Memory B cell (primary cell): ENCODE measurements around the gene ARPIN.
"Not testable (repeated sequence)": the region's sequence is repeated elsewhere in the genome, so short reads cannot be mapped to it uniquely, and the experiment has no call there.

Source experiments
- ATAC-seq: fragments of 150-1000 bp; cut with Tn5 transposase; 2 replicates; pipeline ENCODE4 v1.10.0; 2021; ENCODE audit warnings: low read depth, mild to moderate bottlenecking, moderate library complexity
- DNase-seq, 2 donors: peaks; one replicate each; pipeline ENCODE4 v3.0.0; 2022; ENCODE audit warnings: low spot score in 2 of 2
- H3K27ac Mint-ChIP-seq: one replicate; pipeline ENCODE4 v1.8.0; 2022; ENCODE audit warnings: mild to moderate bottlenecking, moderate library complexity, mixed read lengths
- H3K27me3 Mint-ChIP-seq: one replicate; pipeline ENCODE4 v1.8.0; 2022; ENCODE audit warnings: mixed read lengths
- H3K36me3 Mint-ChIP-seq: one replicate; pipeline ENCODE4 v1.8.0; 2022; ENCODE audit warnings: mild to moderate bottlenecking, mixed read lengths
- H3K4me1 Mint-ChIP-seq: one replicate; pipeline ENCODE4 v1.8.0; 2022; ENCODE audit warnings: mixed read lengths
- H3K4me3 Mint-ChIP-seq: one replicate; pipeline ENCODE4 v1.8.0; 2022; ENCODE audit warnings: mild to moderate bottlenecking, moderate library complexity, mixed read lengths
- H3K9me3 Mint-ChIP-seq: one replicate; pipeline ENCODE4 v1.8.0; 2022; ENCODE audit warnings: mixed read lengths

Gene ARPIN

DNA sequence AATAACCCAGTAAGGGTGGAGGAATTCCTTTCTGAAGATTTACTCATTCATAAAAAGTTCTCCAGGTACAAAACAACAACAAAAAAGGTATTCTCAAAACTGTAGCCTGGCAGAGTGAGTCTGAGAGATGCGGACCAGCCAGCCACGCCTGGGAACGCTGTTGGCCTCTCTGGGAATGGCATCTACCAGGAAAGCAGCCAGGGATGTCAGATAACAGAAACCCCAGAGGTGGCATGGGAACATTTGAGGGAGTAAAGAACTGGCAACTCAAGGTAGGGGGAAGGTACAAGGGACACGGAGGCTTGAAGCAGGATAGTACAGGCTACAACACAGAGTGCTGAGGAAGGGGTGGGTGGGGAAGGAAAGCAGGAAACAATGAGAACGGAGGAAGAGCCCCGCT is 11.9 kb downstream of the ARPIN start:
- Mint-ChIP-seq H3K36me3 (no peaks in the 10 kb centered on the region), H3K4me1 (peaks cover 8% of the 10 kb centered on the region), H3K4me3 (no peak overlapping the region), H3K9me3 (no peaks in the 10 kb centered on the region), H3K27ac (no peak overlapping the region), H3K27me3 (peaks cover under 1% of the 10 kb centered on the region)
- ATAC-seq (no peak), DNase-seq (no peak)

DNA sequence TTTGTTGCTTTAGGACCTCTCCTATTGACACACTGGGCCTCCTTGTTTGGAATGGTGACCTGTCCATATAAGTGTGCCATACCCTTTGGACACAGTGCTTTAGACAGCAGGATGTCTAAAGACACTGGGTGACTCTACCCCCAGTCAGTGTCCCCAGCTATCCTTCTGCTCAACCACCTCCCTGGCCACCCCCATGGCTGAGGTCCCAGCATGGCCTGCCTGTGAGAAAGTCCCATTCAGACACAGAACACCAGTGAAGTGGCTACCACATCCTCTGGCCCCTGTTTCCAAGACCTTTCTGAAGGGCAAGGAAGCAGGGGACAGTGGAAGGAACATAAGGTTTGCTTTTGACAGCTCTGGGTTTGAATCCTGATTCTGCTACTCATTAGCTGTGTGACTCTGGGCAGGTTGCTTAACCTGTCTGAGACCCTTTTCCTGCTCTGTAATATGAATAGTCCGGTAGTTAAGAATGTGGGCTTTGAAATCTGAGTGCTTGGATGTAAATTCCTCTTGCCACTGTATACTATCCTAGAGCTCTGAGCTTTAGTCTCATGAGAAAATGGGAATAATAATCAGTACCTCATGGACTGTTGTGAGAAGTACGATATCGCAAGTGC is 12.7 kb downstream of the ARPIN start:
- peaks cover 8% of the 10 kb centered on the region for H3K4me1 Mint-ChIP-seq
- H3K27me3 Mint-ChIP-seq, result no peaks in the 10 kb centered on the region
- no peak overlapping the region for H3K27ac Mint-ChIP-seq
- no peaks in the 10 kb centered on the region for H3K9me3 Mint-ChIP-seq
- DNase-seq (no peak), ATAC-seq (no peak)
- H3K4me3 Mint-ChIP-seq, result no peak overlapping the region
- no peaks in the 10 kb centered on the region for H3K36me3 Mint-ChIP-seq

DNA sequence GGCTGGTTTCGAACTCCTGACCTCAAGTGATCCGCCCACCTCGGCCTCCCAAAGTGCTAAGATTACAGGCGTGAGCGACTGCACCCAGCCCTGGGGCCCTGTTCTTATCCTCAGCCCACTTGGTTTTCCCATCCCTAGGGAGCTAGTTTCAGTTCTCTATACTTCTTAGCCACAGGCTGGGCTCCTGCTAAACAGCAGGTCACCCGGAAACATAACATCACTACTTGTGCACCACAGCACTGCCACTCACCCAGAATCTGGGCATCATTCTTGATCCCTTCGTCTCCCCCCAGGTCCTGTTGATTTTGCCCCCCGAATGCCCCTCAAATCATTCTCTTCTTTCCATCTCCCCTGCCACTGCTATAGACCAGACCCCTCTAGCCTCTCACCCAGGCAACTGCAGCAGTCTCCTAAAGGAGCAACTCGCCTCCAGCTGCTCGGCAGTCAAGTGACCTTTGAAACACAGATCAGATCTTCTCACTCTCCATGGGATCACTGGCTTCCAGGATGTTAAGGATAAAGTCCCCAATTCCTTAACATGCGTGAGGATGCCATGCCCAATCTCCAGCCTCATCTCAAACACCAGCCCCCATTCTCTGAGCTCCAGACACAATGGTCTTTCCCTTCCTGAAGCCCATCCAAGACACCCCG is 13.3 kb downstream of the ARPIN start:
- no peak overlapping the region for H3K4me3 Mint-ChIP-seq
- no peak for DNase-seq
- H3K27ac Mint-ChIP-seq, result no peak overlapping the region
- no peaks in the 10 kb centered on the region for H3K9me3 Mint-ChIP-seq
- no peaks in the 10 kb centered on the region for H3K27me3 Mint-ChIP-seq
- H3K4me1 Mint-ChIP-seq, result peaks cover 9% of the 10 kb centered on the region
- ATAC-seq, result peak; percentile 18
- no peaks in the 10 kb centered on the region for H3K36me3 Mint-ChIP-seq

DNA sequence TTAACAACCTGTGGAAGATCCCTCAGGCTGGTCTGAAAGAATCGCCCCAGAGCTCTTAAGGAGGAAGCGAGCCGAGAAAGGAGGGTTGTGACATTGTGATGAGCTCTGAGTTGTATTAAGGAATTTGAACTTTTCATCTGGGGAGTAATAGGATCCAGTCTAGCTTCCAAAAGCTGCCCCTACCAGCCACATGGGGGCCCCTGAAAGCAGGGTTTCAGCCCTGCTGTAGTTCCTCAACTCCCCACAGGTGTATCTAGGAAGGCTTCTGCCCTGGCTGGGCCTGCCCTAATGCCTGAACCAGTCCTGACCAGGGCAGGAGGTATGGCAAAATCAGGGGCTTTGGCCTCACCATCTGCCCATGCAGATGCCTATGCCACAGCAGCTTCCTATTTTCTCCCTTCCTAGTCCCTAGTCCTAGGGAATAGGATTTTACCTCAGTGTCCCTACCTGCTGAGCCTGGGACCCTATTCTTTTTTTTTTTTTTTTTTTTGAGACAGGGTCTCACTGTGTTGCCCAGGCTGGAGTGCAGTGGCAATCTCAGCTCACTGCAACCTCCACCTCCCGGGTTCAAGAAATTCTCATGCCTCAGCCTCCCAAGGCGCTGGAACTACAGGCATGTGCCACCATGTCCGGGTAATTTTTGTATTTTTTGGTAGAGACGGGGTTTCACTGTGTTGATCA is 14.0 kb downstream of the ARPIN start:
- Mint-ChIP-seq H3K27me3 (no peaks in the 10 kb centered on the region), H3K4me3 (no peak overlapping the region), H3K27ac (no peak overlapping the region), H3K36me3 (no peaks in the 10 kb centered on the region), H3K9me3 (no peaks in the 10 kb centered on the region), H3K4me1 (peaks cover 10% of the 10 kb centered on the region)
- peak; percentile 72 for ATAC-seq
- DNase-seq, result peak; percentile 26 to 52

DNA sequence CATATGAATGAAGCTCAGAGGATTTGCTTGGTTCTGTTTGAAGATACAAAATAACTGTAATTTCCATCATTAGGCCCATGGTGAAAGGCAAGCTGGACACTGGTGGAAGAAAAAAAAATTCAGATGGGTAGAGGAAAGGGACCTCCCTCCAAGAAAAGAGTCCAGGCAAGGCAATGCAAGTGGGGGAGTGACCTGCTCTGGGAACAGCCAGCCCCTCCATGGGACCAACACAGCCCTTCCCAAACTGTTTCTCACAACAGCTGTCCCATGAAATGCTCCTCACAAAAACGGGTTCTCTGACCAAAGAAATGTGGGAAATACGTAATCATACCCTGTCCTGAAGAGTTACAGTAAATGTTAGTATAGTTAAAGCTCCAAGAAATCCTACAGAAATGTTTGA is 14.6 kb downstream of the ARPIN start:
- Mint-ChIP-seq H3K36me3 (no peaks in the 10 kb centered on the region), H3K4me3 (no peak overlapping the region), H3K27me3 (no peaks in the 10 kb centered on the region), H3K9me3 (no peaks in the 10 kb centered on the region), H3K4me1 (peaks cover 10% of the 10 kb centered on the region), H3K27ac (no peak overlapping the region)
- DNase-seq (no peak), ATAC-seq (no peak)

DNA sequence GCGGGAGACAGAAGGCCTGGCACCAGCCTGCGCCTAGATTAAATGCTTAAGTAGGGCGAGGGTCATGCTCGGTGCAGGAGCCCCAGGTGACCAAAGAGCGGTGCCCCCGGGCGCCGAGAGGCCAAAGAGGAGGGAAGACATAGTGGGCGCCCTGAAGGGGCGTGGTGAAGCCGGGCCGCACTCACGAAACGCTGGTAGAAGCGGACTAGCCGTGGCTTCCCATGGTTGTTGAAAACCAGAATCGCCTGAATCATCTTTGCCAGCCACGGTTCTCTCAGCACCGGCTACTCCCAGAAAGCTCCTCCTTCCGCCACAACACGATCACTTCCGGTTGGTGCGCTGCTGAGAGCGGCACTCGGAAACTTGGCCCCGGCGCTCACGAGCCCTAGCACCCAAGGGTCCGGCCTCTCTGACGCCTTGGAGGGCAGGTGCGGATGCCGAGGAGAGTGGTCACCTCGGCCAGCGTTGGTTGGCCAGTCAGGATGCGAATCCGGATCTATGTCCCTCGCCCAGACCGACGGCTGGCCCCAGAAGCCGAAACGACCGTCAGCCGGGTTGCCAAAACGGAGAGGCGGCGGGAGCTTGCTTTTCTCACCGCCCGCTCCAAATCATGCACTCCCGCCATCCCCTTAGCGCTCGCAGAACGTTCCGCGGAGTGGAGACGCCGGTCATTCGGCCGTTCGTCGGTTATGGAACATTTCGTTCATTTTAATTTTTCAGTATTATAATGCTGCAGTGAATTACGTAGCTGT is 18.9 kb downstream of the ARPIN start, which contains the start of gene AP3S2:
TSS of gene AP3S2 (minus strand) at position 299 of the 752 bp plus-strand sequence. CDS start at position 254, 45 bp downstream.
- Mint-ChIP-seq H3K36me3 (no peaks in the 10 kb centered on the region), H3K27me3 (no peaks in the 10 kb centered on the region), H3K4me3 (peak within 1 kb of the TSS; percentile 95), H3K4me1 (peaks cover 16% of the 10 kb centered on the region), H3K9me3 (no peaks in the 10 kb centered on the region), H3K27ac (peak within 1 kb of the TSS; percentile 85)
- DNase-seq, result peak; percentile 82 to 89
- ATAC-seq, result peak; percentile 89

DNA sequence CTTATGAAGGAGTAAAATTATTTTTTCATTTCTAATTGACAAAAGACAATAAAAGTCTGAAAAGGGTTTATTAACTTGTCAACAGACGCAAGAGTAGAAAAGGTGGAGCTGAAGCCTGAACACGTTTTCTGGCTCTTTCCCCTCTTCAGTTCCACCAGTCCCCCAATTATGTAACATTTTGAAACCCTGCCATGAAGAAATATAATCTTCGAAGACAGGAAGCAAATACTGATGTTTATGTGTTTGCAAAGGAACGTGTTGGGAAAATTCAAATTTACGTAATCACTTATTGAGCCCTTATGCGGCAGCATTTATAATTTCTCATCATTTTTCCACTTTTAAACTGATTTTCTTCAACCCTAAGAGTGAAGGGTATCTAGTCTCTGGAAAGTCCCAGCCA is 19.7 kb downstream of the ARPIN start:
- H3K9me3 Mint-ChIP-seq, result no peaks in the 10 kb centered on the region
- H3K36me3 Mint-ChIP-seq, result peaks cover 3% of the 10 kb centered on the region
- ATAC-seq (no peak), DNase-seq (no peak)
- peak overlapping the region; percentile 85 for H3K27ac Mint-ChIP-seq
- H3K27me3 Mint-ChIP-seq, result no peaks in the 10 kb centered on the region
- peak overlapping the region; percentile 95 for H3K4me3 Mint-ChIP-seq
- H3K4me1 Mint-ChIP-seq, result peaks cover 14% of the 10 kb centered on the region

GRCh38 chr15:89888214-89888804 is 24.4 kb downstream of the ARPIN start:
- Mint-ChIP-seq H3K4me3 (no peak overlapping the region), H3K9me3 (no peaks in the 10 kb centered on the region), H3K4me1 (peaks cover 11% of the 10 kb centered on the region), H3K36me3 (peaks cover 10% of the 10 kb centered on the region), H3K27me3 (no peaks in the 10 kb centered on the region), H3K27ac (no peak overlapping the region)
- DNase-seq (no peak), ATAC-seq (no peak)

- Mint-ChIP-seq H3K36me3 (peaks cover 15% of the 10 kb centered on the region), H3K4me3 (no peak overlapping the region), H3K27ac (no peak overlapping the region), H3K9me3 (no peaks in the 10 kb centered on the region), H3K4me1 (no peaks in the 10 kb centered on the region), H3K27me3 (no peaks in the 10 kb centered on the region)
- DNase-seq, result no peak
- no peak for ATAC-seq
Measured at GRCh38 chr15:89885611-89886010, 27.1 kb downstream of the ARPIN start.

- H3K27ac Mint-ChIP-seq, ATAC-seq, H3K4me3 Mint-ChIP-seq, H3K27me3 Mint-ChIP-seq, H3K9me3 Mint-ChIP-seq, DNase-seq, H3K4me1 Mint-ChIP-seq: not testable (repeated sequence)
- H3K36me3 Mint-ChIP-seq, result peaks cover 15% of the 10 kb centered on the region
Measured at GRCh38 chr15:89885179-89885578, 27.6 kb downstream of the ARPIN start.

DNA sequence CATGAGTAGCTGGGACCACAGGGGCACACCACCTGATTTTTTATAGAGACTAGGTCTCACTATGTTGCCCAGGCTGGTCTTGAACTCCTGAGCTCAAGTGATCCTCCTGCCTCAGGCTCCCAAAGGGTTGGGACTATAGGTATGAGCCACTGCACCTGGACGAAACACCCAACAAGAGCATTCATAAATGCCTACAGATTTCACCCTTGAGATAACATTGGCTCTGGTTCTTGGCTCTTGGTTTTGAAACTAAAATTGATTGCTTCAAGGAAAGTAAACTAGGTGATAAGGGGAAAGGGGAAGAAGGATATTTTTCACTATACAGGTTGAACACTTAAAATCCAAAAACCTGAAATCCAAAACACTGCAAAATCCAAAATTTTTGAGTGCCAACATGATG is 29.2 kb downstream of the ARPIN start:
- DNase-seq (no peak), ATAC-seq (no peak)
- H3K4me3 Mint-ChIP-seq, result no peak overlapping the region
- H3K36me3 Mint-ChIP-seq, result peaks cover 15% of the 10 kb centered on the region
- H3K27ac Mint-ChIP-seq, result no peak overlapping the region
- no peaks in the 10 kb centered on the region for H3K4me1 Mint-ChIP-seq
- no peaks in the 10 kb centered on the region for H3K27me3 Mint-ChIP-seq
- no peaks in the 10 kb centered on the region for H3K9me3 Mint-ChIP-seq

DNA sequence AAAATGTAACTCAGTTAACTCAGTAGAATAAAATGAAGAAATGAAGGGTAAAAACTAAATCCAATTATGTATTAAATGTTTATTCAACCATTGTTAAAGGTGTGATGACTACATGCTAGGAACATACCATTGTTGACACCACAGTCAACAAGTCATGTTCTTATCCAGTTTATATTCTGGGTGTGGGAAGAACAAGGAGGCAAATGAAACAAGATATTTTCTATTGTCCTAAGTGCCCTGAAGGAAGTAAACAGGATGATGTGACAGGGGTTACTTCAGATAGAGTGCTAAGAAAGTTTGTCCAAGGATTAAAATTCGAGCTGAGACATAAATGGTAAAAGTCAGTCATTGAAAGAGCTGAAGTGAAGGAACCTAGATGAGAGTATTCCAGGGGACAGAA is 32.0 kb downstream of the ARPIN start:
- Mint-ChIP-seq H3K27me3 (no peaks in the 10 kb centered on the region), H3K4me1 (no peaks in the 10 kb centered on the region), H3K4me3 (no peak overlapping the region), H3K27ac (peak overlapping the region; percentile 4), H3K36me3 (peaks cover 22% of the 10 kb centered on the region), H3K9me3 (no peaks in the 10 kb centered on the region)
- no peak for DNase-seq
- ATAC-seq, result no peak

- no peak overlapping the region for H3K27ac Mint-ChIP-seq
- H3K9me3 Mint-ChIP-seq, result no peaks in the 10 kb centered on the region
- H3K27me3 Mint-ChIP-seq, result no peaks in the 10 kb centered on the region
- ATAC-seq (no peak), DNase-seq (no peak)
- H3K4me3 Mint-ChIP-seq, result no peak overlapping the region
- H3K36me3 Mint-ChIP-seq, result peaks cover 24% of the 10 kb centered on the region
- H3K4me1 Mint-ChIP-seq, result no peaks in the 10 kb centered on the region
Measured at GRCh38 chr15:89878323-89878722, 34.4 kb downstream of the ARPIN start.

- Mint-ChIP-seq H3K4me3 (no peak overlapping the region), H3K9me3 (no peaks in the 10 kb centered on the region), H3K27ac (peak overlapping the region; percentile 51), H3K27me3 (no peaks in the 10 kb centered on the region), H3K4me1 (no peaks in the 10 kb centered on the region), H3K36me3 (peaks cover 23% of the 10 kb centered on the region)
- ATAC-seq (no peak), DNase-seq (no peak)
Measured at GRCh38 chr15:89877083-89877425, 35.7 kb downstream of the ARPIN start.
